HTERT RPE-1 (cell line): ENCODE data around the gene BTBD6.

Source experiments
- in situ Hi-C: fragments of 300-500 bp; cut with MboI; formaldehyde crosslinking; loops from 4 replicates; pipeline ENCODE4 v1.14.3; 2020; ENCODE audit warnings: low sequenced_read_pairs

The BTBD6 gene

DNA sequence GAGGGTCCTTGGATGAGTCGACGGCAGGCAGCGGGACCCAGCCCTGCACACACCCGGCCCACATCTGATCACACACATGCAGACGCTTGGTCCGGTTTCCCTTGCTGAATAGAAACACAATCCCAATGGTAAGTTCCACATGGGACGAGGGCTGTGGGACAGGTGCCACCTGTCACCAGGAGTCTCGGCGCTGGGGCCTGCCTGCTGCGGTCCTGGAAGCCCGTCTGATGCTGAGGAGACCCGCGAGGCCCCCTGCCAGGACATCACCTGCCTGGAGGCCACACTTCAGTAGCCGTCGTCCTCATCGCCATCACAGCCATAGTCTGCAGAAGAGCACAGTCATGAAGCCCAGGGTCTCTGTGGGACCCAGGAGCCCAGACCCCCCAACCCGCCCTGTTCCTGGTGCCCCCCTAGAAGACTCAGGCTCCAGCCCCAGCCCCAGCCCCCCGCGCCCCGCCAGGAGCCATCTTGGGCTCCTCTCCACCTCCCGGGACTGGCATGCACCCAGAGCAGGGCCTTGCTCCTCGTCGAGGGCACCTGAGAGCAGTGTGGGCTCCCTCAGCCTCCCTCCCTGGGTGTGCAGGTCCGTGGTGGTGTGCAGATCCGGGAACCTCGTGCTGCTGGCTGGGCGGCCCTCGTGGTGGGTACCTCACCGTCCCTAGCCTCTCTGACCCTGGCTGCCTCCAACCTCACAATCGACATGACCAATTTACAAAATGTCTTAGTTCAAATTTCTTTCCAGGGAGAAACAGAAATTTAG is 37.9 kb upstream of the BTBD6 start:
- in situ Hi-C loops, result no loop called here

- in situ Hi-C loops, result no loop called here
These were observed 37.1 kb upstream of the BTBD6 start for GRCh38 chr14:105211086-105211757.

DNA sequence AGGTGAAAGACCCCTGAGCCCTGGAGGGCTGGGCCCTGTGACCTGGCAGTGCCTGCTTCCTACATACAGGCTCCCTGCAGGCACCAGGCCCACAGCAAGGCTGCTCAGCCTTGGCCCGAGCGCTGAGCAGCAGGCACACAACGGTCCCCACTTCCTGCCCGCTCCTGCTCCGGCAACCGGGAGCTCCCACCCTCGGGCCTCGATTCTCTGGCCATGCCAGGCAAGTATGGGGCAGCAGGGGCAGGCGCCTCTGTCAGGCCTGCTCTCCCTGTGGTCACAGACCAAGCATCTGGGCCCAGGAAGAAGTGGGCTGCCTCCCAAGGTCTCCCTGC is 36.6 kb upstream of the BTBD6 start:
- in situ Hi-C loops, result no loop called here

DNA sequence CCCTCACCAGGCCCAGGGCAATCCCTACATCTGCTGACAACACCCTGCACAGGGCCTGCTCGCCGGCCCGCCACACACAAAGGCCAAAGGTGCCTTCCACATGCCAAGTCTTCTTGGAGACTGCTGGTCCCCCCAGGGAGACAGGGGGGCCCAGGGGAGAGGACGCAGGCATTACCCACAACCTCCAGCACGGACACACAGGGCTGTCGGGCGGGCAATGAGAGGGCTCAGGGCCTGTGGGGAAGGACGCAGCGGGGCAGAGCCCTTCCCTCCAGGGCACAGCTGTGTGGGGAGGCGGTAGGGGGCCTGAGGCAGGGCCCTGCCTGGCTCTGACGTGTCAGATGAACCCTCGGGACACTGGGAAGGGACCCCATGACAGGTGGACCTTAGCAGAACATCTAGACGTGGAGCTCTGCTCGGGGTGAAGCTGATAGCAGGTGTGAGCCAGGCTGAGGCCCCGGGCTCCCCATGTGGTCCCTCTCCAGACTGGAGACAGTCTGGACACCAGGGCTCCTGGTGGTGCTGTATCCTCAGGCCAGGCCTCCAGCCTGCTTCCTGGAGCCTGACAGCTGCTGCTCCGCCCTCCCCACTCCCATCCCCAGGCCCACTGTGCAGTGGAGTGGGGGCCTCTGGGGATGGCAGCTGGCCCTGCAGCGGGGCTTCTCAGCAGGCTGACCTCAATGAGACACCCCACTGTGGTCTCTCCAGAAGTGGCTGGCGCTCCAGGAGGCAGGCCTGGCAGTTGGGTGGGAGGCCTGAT is 35.6 kb upstream of the BTBD6 start:
- in situ Hi-C loops, result no loop called here

- in situ Hi-C loops, result no loop called here
These were observed 35.0 kb upstream of the BTBD6 start for GRCh38 chr14:105213361-105213760.

DNA sequence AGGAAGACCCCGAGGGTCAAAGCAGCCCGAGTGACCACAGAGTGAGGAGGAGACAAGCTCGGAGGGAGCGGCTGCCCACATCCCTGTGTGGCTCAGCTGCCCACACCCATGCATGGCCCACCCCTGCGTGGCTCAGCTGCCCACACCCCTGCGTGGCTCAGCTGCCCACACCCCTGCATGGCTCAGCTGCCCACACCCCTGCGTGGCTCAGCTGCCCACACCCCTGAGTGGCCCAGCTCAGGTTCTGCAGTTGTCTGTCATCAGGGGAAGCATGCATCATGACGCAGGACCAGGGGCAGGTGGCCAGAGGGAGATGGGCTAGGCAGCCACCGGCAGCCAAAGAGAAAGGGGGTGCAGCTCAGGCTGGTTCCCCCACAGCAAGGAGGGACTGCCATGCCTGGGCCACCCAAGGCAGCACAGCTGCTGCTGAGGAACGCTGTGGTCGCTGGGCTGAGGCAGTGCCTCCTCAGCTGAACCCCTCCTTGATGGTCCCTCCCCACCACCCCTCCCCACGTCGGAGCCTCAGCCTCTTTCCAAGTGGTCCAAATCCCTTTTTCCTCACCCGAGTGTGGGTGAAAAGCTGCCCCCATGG is 33.9 kb upstream of the BTBD6 start:
- in situ Hi-C loops, result no loop called here

DNA sequence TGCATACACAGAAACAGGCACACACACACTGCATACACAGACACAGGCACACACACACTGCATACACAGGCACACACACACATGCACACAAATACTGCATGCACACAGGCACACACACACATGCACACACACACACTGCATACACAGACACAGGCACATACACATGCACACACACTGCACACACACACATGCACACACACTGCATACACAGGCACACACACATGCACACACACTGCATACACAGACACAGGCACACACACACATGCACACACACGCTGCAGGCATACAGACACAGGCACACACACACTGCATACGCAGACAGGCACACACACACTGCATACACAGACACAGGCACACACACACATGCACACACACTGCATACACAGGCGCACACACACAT is 32.7 kb upstream of the BTBD6 start:
- in situ Hi-C loops, result no loop called here

DNA sequence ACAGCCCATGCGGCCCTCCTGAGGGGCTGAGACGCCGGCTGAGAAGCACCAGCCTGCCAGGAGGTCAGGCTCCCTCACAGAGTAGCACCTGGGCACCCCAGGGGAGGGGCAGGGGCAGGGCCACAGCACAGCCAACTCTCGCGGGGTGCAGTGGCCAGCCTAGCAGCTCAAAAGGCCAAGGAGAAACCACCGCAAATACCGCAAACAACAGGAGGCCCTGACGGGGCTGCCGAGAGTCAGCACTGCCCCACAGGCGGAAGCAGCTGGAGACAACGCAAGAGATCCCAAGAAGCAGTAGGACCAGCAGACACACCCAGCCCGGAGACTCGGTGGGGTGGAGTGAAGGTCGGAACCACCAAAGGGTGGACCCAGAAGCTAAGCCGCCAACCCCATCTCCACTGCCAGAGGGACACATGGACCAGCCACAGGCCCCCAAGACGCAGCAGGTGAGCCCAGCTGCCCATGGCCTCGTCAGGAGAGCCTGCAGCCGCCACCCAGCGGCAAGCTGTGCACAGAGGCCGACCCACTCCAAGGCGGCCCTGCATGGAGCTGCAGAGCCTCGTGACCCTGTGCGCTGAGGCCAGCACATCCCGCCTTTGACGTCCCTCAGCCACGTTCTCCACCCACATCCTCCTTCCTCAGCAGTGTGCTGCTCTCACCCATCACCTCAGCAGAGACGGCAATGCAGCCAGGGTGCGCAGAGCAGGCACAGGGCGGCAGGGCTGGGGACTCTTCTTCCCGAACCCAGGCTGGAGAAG is 31.7 kb upstream of the BTBD6 start:
- in situ Hi-C loops, result no loop called here

DNA sequence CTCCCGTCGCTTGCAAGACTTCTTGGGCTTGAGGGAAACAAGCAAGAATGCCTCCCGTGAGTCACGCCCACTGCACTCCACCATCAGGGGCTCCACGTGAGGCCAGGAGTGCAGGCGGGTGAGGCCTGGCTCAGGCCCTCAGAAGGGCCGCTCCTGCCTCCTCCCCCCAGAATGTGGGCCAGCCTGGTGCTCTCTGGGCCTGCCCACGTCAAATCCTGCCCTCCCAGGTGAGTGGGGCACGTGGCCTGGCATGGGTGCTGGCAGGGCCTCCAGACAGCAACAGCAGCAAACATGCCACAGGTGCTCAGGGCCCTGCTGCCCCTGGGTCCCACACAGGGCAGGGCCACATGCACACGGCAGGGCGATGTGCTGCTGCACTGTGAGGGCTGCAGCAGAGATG is 30.6 kb upstream of the BTBD6 start:
- in situ Hi-C loops, result no loop called here

DNA sequence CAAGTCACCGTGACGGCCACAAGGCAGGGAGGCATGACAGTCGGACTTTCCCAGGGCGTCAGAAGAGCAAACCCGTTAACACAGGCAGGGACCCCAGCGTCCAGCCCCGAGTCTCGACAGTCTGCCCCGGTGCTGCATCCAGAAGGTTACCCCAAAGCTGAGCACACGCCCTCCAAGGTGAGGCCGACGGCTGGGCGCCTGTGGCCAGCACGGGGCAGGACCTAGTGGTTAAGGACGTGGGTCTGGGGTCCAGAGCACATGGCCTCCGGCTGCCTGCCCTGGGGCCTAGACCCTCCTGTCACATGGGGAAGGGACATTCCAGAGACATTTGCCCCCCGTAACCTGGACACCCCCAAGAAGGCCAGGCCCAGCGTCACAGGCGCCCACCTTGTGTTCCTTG is 29.7 kb upstream of the BTBD6 start:
- in situ Hi-C loops, result no loop called here

DNA sequence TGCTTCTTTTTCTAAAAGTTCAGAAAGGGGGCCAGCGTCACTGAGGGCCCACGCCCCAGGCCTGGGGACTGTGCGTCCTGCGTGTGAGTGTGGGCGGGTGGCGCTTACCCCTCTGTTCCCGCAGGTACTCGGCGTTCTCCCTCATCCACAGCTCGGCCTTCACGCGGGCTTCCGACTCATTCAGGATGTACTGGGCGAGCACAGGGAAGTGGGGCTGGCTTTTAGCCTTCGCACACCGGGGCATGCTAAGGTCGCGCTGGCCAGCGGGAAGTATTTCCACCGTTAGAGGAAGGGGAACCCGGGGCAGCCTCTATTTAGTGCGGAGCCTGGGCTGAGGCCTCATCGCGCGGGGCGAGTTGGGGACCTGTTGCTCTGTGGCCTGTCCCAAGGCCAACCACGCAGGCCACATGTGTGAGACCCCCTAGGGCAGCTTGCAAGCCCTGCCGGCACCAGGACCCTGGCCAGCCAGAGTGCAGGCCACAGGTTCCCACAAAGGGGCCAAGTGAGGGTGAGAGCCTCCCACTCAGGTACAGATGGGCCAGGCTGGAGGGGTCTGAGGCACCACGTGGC is 29.2 kb upstream of the BTBD6 start:
- in situ Hi-C loops, result no loop called here

- in situ Hi-C loops, result no loop called here
These were observed 28.6 kb upstream of the BTBD6 start for GRCh38 chr14:105219753-105220152.

DNA sequence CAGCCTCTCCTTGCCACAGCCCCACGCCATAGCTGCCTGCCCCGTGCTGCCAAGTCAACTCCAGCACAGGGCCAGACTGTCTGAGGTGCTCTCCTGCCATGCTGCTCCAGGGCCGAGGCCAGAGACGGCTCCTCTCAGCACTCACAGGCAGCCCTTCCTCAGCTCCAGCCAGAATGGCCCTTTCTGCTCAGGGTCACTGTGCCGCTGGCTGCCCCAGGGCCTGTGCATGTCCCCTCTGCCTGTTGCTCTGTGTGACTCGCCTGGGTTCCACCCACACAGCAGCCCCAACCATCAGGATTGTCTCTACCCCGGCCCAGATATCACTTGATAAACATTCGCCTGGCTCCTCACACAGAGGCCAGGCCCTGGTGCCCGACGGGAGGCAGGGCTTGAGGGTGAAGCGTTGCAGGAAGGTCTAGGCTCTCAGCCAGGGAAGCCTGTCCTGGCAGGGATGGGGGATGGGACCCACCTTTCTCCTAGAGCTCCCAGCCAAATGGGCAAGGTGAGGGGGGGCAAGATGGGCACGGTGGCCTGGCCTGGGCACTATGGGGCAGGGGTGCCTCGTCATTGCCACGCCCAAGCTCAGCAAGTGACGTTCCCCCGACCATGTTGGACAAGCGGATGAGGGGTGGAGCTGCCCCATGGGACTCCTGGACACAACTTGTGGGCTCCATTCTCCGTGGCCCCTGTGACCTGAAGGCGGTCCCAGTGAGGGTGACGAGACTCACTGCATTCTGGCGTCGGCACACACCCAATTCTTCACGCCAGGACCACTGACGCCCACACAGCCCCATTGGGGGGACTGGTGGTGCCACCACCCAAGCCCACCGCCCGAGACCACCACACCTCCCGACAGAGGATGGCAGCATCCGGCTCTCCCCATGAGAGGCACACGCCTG is 27.4 kb upstream of the BTBD6 start:
- in situ Hi-C loops, result no loop called here

GRCh38 chr14:105221598-105222178 is 26.6 kb upstream of the BTBD6 start:
- in situ Hi-C loops, result no loop called here

DNA sequence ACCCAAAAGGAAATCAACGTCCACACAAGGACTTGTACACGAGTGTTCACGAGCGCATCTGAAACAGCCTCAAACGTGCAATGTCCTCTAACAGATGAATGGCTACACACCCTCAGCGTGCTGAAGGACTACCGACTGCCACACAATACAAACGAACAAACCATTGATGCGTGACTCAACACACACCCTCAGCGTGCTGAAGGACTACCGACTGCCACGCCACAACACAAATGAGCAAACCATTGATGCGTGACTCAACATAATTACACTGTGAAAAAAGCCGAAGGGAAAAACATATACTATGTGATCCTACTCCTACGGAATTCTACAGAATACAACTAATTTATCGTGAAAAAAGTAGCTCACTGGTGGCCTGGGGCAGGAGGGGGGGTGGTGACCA is 25.1 kb upstream of the BTBD6 start:
- in situ Hi-C loops, result no loop called here

DNA sequence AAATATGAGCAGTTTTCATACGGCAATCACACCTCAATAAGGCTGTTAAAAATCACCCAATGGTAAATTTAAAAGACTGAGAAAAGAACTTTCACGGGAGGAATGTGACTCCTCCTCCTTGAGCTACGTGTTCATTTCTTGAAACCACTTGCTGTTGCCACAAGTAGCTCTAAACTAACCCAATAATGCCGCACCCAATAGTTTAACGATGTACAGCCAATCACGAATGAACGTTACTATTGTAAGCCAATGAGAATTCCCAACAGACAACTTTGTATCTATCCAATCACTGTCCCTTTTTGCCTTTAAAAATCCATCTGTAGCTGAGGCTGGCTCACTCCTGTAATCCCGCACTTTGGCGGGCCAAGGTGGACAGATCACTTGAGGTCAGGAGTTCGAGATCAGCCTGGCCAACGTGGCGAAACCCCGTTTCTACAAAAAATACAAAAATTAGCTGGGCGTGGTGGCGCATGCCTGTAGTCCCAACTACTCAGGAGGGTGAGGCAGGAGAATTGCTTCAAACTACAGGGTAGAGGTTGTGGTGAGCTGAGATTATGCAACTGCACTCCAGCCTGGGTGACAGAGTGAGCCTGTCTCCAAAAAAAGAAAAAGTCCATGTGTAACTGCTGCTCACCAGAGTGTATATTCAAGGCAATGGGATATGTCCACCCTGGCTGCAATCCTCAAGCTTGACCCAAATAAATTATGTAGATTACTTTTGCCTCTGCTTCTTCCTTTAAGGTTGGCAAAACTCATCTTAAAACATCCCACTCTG is 24.4 kb upstream of the BTBD6 start:
- in situ Hi-C loops, result no loop called here

GRCh38 chr14:105224845-105225570 is 23.3 kb upstream of the BTBD6 start:
- in situ Hi-C loops, result no loop called here

- in situ Hi-C loops, result no loop called here
These were observed 22.1 kb upstream of the BTBD6 start for GRCh38 chr14:105226198-105226597.
